Measurements from ENCODE around the gene PEX16. TPM values are rescaled to one million over a fixed set of nuclear protein-coding genes. Genes with fewer than 3 reads are reported as not detected.

Gene PEX16
- total and polyA plus RNA-seq, 9 of the 15 experiments (the other 6 are each of a cell fraction or from before 2014, with no cell fraction given), result 1.5 to 43.9 (median 14.6) TPM

- ChIA-PET CTCF (ENCODE audit: low intra/inter-chr PET ratio) (no interaction called here), POLR2A (interaction anchor here (1.0 to 1.4 kb wide), 2 partner anchors 11 to 30 kb away, joined by 3 read pairs; no protein-coding TSS in a partner anchor)
- no peak for DNase-seq (ENCODE audit: extremely low read depth in 1 of 4, low spot score in 3 of 4)
- TF ChIP-seq ZNF518B (CRISPR knock-in tag; IDR thresholded peaks at IDR 0.05) (no peak), MLLT1 (IDR thresholded peaks at IDR 0.05) (no peak)
- no peak for ATAC-seq
- intact Hi-C loops (cut with micrococcal nuclease), result no loop called here
- no peaks in the 10 kb centered on the region for H3K79me2 ChIP-seq (ENCODE audit: control insufficient read depth, insufficient read depth, low read length)
- H3K9ac ChIP-seq (ENCODE audit: insufficient read depth in 1 of 2, low read depth in 2 of 2, low read length in 2 of 2), result no peak overlapping the region
- peaks cover 3% of the 10 kb centered on the region in 2 experiments; a peak in 3 of 5 replicates for H3K4me1 ChIP-seq (replicated peaks in 1 of 2; ENCODE audit: control insufficient read depth in 2 of 2, insufficient read depth in 2 of 2, low read length in 2 of 2)
- no peaks in the 10 kb centered on the region for H3K9me1 ChIP-seq (ENCODE audit: control insufficient read depth, insufficient read depth, low read length)
- H3K4me3 ChIP-seq, result no peak overlapping the region
- H3K4me2 ChIP-seq (ENCODE audit: insufficient read depth, low read length), result no peak overlapping the region
- peaks cover 31% of the 10 kb centered on the region; the same call in 2 of the 3 replicates for H3K36me3 ChIP-seq (ENCODE audit: control insufficient read depth, insufficient read depth, low read length)
- no peaks in the 10 kb centered on the region for H3K9me3 ChIP-seq (replicated peaks; ENCODE audit: control insufficient read depth, insufficient read depth, low read depth, low read length)
- H3K27ac ChIP-seq (ENCODE audit: extremely low read depth, low read depth, low read length), result no peak overlapping the region
- H2AFZ ChIP-seq (ENCODE audit: low read depth, low read length), result no peak overlapping the region
- H4K20me1 ChIP-seq (replicated peaks; ENCODE audit: control insufficient read depth, insufficient read depth, low read length), result no peaks in the 10 kb centered on the region
- H3K27me3 ChIP-seq (ENCODE audit: control insufficient read depth in 2 of 2, insufficient read depth in 2 of 2, low read length in 2 of 2), result no peaks in the 10 kb centered on the region
- no peak for FAIRE-seq
- 56% methylated on average over 7 of the region's 7 CpGs for WGBS (ENCODE audit: insufficient coverage, low coverage, missing lambda C conversion rate)
- no TSS peak for BruUV-seq (replicated peaks)
- in situ Hi-C loops (cut with MboI), result no loop called here
Measured at GRCh38 chr11:45961751-45962240, 44.1 kb upstream of the PEX16 start.

Data from K562 (cell line).